Activated CD8-positive, alpha-beta memory T cell treated with anti-CD3 and anti-CD28 coated beads for 1 hour (primary cell): ENCODE data around the gene TSSC4.
"Not testable (repeated sequence)": the region's sequence is repeated elsewhere in the genome, so short reads cannot be mapped to it uniquely, and the experiment has no call there.

Experiments used
- DNase-seq, 2 donors: peaks; one replicate each; pipeline ENCODE4 v3.0.0-alpha.2; 2020; ENCODE audit warnings: low read depth in 1 of 2; ENCODE audit errors: extremely low read depth in 1 of 2

The TSSC4 gene

DNA sequence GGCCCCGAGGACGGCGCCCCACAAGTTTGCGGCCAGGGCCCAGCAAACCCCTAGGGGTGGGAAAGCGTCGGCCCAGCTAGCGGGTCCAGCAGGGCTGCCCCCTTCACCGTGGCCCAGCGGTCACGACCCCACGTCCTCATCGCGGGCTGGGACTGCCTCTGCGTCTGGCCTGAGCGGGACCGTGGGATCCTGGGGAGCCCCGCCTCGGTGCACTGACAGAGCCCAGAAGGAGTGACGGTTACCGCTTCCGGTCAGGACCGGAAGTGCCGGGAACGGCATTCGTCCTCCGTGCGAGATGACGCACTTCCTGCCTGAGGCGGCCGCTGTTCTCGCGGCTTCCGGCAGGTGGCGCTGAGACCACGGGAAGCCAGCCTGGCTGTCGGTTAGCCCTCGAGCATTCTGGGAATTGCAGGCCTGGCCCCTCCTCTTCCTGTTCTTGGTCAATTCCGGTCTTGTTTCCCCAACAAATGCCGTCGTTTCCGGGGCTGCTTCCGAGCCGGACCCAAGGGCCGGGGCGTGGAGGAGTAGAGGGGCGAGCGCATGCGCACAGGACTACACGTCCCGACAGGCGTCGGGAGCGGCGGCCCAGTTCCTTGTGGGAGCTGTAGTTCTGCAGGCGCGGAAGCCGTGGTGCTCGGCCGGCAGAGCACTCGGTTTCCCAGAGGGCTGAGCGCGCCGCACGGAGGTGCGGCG is at the start of gene TSSC4:
Gene TSSC4 (plus strand): TSS at position 682 of the 693 bp plus-strand sequence. CDS start 1,884 bp downstream, outside the sequence.
- DNase-seq: peak; percentile 99

DNA sequence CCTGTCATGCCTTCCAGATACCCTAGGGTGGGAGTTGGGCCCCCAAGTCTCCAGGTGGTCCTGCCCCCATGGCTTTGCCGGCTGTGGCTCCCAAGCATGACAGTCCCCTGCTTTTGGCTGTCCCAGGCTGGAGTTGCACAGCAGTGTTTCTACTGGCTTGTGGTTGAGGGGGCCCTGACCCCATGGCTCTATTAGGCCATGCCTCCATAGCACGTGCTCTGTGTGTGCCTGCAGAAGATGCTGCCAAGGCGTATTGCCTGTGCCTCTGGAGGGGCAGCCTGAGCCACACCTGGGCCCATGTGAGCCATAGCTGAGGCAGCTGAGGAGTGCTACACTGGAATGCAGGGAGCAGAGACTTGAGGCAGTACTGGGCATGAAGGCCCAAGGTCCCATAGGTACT is 48.8 kb upstream of the TSSC4 start:
- DNase-seq: no peak

DNA sequence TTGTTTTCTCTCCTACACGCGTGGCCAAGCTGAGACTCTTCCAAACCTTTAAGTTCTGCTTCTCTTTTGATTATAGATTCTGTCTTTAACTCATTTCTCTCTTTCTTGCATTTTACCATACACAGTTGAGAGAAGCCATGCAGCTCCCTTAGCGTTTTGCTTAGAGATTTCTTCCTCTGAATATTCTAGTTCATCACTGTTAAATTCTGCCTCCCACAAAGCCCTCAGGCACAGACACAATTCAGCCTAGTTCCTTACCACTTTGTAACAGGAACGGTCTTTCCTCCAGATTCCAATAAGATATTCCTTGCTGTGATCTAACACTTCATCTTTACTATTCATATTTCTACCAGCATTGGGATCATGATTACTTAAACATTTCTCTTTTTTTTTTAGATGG is 48.1 kb upstream of the TSSC4 start:
- DNase-seq: no peak

DNA sequence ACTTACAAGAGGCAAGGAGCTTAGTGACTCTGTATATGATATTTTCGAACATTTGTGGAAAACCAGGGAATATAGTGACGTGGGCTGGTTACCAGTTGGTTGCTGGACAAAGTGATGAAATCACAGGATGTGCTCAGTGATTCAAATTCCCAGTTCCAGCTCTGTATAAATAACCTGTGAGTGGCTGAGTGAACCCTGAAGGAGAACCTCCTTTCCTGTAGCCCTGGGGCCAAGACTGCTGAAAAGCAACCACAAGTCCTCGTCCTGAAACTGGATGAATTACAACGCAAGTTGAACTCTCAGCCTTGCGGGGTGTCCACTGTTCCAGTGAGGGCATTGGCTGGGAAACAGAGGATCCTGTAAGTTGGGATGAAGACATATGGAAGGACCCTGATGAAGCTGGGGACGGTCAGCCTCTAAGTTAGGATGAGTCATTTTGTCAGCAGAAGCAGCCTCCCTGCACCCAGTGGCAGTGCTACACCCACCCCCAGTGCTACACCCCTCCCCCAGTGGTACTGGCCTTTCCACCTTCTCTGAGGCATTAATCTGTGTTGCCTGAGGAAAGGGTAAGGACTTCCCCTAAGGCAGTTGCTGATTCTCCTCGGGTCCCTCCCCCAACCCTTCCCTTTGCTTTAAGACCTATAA is 45.4 kb upstream of the TSSC4 start:
- no peak for DNase-seq

DNA sequence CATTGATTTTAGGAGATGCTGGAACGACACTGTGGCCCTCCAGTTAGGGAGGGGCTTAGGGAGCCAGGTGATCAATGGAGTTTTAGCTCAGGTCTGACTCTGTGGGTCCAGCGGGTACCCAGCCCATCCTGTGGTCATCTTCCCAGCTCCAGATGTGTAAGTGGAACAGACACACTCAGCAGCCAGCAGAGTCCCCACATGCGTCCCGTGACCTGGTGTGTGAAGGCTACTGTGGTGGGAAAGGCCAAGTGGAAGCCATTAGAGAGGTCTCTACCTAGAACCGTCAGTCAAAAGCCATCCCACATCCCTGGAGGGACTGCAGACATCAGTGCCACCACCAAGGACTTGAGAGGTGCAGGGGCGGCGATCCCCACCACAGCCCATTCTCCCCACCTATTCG is 43.3 kb upstream of the TSSC4 start:
- DNase-seq: no peak

DNA sequence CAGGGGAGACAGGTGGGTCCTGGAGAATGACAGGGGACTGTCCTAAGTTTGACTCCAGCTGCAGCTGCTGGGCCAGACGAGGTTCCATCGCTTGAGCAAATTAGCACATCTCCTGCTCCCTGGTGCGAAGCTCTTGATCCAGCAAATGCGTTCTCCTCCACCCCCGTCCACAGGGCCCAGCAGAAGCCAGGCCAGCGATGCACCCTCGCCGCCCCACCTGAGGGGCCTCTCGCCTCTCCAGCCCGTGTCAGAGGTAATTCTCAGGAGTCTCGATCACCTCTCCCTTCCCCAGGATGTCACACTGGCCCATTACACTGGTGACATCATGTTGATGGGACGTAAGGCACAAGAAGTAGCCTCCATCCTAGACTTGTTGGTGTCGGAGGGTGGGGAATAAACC is 42.9 kb upstream of the TSSC4 start:
- not testable (repeated sequence) for DNase-seq

DNA sequence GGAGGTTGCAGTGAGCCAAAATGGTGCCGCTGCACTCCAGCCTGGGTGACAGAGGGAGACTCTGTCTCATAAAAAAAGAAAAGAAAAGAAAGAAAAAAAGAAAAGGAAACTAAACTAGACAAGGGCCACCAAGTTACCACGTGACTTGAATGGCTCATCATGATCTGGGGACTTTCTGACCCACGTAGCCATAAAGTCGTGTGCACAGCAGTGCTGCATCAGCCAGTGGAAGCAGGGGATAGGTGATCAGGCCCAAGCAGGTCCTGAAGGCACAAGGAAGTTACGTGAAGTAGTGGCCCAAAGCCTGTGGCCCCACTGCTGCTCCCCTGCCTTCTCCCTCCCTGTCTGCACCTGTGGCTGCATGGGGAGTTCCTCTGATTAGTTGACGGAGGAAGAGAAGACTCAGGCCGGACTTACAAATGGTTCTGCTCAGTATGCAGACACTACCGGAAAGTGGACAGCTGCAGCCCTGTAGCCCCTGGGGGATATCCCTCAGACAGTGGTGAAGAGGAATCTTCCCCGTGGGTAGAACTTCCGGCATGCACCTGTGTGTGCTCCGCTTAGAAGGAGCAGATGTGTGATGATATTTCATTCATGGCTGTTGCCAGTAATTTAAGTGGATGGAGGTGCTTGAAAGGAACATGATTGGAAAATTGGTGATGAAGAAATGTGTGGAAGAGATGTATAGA is 41.7 kb upstream of the TSSC4 start:
- no peak for DNase-seq

DNA sequence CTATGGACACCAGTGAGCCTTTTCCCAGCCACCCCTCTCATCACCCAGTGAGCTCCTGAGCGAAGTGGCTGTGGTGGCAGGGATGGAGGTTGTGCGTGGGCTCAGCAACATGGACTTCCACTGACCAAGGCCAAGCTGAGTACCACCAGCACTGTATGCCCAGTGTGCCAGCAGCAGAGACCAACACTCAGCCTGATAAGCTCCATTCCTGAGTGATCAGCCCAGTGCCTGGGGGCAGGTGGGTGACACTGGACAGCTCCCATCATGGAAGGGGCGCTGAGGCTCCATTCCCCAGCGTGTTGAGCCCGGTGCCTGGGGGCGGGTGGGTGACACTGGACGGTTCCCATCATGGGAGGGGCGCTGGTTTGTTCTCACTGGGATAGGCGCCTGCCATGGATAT is 41.0 kb upstream of the TSSC4 start:
- DNase-seq: no peak

DNA sequence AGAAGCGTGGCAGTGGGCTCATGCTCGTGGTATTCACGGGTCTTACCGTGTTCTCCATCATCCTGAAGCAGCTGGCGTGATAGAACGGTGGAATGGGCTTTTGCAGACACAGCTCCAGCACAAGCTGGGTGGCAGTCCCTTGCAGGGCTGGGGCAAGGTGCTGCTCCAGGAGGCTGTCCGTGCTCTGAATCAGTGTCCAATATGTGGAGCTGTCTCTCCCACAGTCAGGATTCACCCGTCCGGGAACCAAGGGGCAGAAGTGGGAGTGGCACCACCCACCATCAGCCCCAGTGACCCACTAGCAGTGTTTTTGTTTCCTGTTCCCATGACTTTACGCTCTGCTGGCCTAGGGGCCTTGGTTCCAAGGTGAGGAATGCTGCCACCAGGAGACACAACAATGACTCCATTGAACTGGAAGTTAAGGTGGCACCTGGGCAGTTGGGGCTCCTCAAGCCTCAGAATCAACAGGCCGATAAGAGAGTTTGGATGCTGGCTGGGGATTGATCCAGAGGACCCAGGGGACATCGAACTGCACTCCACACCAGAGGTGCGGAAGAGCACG is 40.4 kb upstream of the TSSC4 start:
- no peak for DNase-seq

DNA sequence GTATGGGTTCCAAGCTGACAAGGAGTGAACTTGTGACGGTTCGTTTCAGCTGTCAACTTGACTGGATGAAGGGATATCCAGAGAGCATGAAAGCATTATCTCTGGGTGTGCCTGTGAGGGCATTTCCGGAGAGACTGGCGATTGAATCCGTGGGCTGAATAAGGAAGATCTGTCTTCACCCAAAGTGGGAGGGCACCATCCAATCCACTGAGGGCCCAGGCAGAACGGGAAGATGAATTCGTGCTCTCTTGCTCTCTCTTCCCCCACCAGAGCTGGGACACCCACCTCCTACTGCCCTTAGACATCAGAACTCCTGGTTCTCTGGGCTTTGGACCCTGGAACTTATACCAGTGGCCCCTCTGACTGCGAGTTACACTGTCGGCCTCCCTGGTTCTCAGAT is 39.0 kb upstream of the TSSC4 start:
- no peak for DNase-seq

DNA sequence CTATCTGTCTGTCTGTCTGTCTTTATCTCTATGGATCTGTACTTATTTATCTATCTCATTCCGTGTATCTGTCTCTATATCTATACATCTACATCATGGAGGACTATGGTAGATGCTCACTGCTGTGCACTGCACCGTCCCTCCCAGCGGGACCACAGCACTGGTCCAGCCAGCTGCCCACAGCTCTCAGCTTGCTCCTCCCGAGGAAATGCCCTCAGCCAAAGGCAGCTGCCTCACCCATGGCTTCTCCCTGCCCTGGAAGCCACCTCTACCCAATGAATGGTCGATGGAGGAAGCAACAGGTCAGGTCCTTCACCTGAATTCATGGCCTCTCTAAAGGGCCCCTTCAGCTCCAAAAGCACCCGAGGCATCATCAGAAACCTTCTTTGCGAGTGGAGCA is 38.1 kb upstream of the TSSC4 start:
- DNase-seq: no peak

DNA sequence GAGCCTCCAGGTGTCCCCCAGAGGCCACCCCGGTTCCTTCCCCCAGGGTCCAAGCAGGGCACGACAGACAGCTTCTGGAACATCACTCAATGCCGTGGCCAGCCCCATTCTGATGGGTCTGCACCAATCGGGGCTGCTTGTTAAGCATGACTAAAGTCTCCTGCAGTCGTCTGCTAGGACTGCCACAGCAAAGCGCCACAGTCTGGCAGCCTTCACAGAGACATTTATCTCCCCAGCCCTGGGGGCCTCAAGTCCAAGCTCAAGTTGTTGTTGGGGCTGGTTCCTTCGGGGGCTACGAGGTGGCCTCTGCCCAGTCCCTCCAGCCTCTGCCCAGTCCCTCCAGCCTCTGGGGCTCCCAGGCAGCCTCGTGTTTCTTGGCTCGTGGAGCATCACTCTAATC is 37.4 kb upstream of the TSSC4 start:
- no peak for DNase-seq

DNA sequence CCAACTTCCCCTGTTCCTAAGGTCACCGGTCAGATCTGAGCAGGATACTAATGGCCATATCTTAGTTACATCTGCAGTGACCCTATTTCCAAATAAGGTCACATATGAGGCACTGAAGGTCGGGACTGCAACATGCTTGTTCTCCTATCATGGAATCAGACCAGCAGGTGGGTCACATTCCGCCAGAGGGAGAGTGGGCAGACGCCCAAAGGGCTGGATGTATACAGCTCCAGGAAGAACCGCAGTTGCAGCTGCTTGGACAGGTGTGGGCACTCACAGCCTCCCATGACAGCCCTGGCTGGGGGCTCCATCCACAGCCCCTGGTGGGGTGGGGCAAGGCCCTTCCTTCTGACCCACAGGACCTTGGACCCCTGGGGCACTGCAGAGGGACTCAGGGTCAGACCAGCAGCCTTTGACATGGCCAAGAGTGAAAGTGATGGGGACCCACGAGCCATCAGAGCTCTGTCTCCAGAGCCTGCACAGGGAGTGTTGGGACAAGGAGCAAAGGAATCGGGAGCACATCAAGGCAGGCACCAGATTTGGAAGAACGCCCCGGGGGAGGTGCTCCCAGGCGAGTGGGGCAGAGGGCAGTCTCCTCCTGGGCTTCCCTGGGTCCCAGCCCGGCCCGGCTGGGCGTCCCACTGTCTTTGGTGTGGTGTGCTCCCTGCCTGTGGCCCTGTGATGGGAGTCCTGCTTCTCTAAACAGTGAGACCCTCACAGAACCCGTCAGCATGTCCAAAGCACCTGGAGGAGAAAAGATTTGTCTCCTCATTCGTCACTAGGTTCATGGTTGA is 36.8 kb upstream of the TSSC4 start:
- no peak for DNase-seq

DNA sequence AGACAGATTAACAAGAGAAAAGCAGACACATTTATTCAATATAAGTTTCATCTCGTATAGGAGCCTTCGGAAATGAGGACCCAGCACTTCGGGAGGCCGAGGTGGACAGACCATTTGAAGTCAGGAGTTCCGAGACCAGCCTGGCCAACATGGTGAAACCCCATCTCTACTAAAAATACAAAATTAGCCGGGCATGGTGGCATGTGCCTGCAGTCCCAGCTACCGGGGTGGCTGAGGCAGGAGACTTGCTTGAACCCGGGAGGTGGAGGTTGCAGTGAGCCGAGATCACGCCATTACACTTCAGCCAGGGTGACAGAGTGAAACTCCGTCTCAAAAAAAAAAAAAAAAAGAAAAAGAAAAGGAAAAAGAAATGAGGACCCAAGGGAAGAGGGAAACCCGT is 36.2 kb upstream of the TSSC4 start:
- DNase-seq: not testable (repeated sequence)

DNA sequence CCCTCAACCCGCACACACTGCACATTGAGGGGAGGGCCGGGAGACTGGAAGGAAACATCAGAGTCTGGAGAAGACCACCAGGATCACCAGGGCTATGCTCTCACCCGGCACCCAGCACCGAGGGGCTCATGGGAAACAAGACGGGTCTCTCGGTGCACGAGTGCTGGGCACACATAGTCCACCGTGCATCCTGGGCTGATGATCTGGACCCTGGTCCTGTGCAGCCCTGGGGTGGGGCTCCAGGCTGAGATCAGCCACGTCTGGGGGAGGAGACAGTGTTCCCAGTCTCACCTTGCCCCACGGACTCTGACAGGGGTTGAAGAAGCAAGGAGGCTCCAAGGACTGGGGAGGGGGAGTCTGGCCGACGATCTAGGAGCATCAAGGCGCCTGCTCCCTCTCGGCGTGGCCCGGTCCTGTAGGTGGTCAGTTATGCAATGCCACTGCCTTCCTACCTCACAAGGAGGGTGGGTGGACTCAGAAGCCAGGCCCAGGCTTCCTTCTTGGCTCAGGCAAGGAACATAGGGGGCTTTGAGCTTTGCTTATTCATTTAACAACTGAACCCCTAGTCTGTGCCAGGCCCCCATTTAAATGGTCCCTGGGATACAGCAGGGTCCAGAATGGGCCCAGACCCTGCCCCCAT is 34.9 kb upstream of the TSSC4 start:
- no peak for DNase-seq

DNA sequence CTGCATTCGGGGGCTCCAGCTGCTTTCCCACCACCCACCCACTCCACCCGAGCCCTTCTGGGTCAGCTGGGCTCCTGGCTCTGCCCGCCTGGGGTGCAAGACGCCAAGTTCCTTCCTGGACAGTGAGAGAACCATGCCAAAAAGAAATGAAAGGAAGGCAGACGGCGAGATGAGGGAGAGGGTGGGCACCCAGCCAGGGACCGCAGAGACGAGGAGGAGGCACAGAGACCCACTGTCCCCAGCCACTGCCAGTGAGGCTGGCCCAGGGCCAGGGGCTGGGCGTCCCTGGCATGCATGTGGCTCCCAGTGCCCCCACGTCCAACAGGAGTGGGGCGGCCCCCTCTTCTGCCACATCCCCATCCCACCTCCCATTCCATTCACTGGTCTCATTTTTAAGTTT is 34.3 kb upstream of the TSSC4 start:
- DNase-seq: no peak

DNA sequence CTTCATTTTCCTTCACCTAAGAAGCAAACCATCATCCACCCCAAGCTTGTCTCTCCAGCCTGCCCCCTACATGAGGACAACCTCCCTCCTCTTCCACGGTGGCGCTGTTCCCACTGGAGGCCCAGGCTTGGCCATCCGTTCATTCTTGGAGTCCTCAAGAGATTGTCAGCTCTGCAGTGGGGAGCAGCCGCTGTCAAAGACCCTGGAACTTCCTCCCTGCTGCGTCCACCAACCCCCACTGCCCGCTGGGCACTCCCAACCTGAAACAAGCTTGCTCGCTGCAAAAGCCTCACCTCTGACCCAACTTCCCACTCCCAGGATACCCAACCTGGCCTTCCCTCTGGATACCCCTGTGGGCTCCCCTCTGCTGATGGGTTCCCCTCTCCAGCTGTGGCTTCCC is 33.8 kb upstream of the TSSC4 start:
- no peak for DNase-seq

DNA sequence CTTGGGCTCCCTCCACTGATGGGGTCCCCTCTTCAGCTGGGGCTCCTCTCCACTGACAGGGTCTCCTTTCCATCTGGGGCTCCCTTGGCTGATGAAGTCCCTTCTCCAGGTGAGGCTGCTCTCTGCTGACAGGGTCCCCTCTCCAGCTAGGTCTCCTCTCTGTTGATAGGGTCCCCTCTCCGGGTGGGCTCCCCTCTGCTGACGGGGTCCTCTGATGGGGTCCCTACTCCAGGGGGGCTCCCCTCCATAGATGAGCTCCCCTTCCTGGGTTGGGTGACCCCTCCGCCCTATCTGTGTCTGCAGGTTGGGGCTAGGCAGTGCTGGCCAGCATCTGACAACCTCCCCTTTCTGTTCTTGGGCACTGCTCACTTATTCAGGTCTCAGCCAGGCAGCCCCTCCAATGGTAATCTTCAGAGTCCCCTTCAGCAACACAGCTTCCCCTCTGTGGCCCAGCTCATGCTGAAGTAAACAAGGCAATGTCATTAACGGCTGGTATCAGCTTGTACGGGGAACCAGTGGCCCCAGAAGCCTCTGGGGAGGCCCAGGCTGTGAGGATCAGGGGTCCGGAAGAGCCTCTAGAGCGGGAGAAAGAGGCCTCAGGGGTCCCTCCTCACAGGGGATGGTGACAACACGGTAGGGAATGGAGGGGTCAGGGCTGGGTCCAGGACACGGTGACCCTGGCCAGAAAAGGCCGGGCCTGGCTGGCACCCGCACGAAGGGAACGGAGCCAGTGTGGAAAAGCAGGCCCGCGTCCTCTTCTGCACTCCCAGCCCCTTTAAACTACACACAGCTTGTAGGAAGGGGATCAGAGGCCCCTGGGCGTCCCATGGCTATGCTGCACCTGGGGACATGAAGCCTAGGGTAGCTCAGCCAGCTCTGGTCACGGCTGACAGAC is 33.0 kb upstream of the TSSC4 start:
- DNase-seq: no peak

DNA sequence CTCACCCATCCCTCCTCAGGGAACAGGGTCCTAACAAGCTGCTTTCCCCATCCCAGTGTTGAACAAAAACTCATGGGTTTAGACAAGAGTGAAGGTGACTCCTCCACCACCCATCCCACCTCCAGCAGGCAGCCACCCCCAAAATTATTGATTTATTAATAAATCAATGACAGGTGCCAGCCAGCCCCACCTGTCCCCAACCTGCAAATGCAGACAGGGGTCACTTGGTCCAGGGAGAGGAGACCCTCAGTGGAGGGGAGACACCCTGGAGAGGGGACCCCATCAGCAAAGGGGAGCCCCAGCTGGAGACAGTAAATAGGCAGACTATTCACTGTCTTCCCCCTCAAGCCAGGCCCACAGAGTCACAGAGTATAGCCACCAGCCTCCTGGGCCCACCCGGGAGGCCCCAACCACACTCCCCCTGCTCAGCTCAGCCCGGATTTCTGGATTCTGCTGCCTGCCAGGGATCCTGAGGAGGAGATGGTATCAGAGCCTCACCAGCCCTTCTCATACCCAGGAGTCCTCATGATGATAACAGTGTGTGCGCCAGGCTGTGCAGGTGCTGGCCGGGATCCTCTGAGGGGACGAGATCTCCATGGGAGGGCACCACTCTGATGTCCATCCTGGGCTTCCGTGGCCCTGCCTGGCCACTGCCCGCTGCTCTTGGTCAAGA is 32.2 kb upstream of the TSSC4 start:
- no peak for DNase-seq
